H7 (cell line): ENCODE data around the gene SLC27A5. TPM values are rescaled to one million over a fixed set of nuclear protein-coding genes. Genes with fewer than 3 reads are reported as not detected.
A peak's percentile ranks its signal among the peaks of the same experiment; 100 is the strongest.
"Not testable (repeated sequence)": the region's sequence is repeated elsewhere in the genome, so short reads cannot be mapped to it uniquely, and the experiment has no call there.

Experiments
- DNase-seq: peaks from one replicate; pipeline ENCODE4 v3.0.0; 2012
- H3K27me3 ChIP-seq: 2 replicates; pipeline ENCODE4 v1.6.0; 2011; ENCODE audit warnings: mild to moderate bottlenecking, low read length; ENCODE audit not compliant: control insufficient read depth, insufficient read depth
- H3K36me3 ChIP-seq: replicated peaks from 2 replicates; pipeline ENCODE4 v1.5.1; 2011; ENCODE audit warnings: low read length; ENCODE audit not compliant: control insufficient read depth, insufficient read depth
- H3K4me3 ChIP-seq: 2 replicates; pipeline ENCODE4 v1.5.1; 2011; ENCODE audit warnings: low read depth, mild to moderate bottlenecking, control low read depth, low read length, moderate library complexity; ENCODE audit not compliant: insufficient read depth
- total RNA-seq: library from RNA; depleted of rRNA; stranded (reverse); fragments of >200 nt; shearing (Covaris generic); gene quantifications from 2 replicates; pipeline ENCODE4 v1.2.3, GENCODE V29; 2014

SLC27A5 gene
- total RNA-seq, 1 experiment from 2014 or later: 19.4 TPM

- peak; percentile 100 for DNase-seq
- peak overlapping the region; percentile 78 for H3K4me3 ChIP-seq
- no peaks in the 10 kb centered on the region for H3K36me3 ChIP-seq
- H3K27me3 ChIP-seq: no peaks in the 10 kb centered on the region; the same call in 1 of the 2 replicates
Observed at GRCh38 chr19:58499021-58499927, 12.5 kb downstream of the SLC27A5 start.

- no peaks in the 10 kb centered on the region; the same call in 1 of the 2 replicates for H3K27me3 ChIP-seq
- H3K4me3 ChIP-seq: peak overlapping the region; percentile 78
- no peak for DNase-seq
- no peaks in the 10 kb centered on the region for H3K36me3 ChIP-seq
Observed at GRCh38 chr19:58498316-58499020, 13.3 kb downstream of the SLC27A5 start.

- Histone ChIP-seq H3K36me3 (no peaks in the 10 kb centered on the region), H3K4me3 (no peak overlapping the region), H3K27me3 (no peaks in the 10 kb centered on the region; the same call in 1 of the 2 replicates)
- DNase-seq: peak; percentile 14
Observed at GRCh38 chr19:58497634-58498170, 14.1 kb downstream of the SLC27A5 start.

- no peaks in the 10 kb centered on the region for H3K36me3 ChIP-seq
- no peak for DNase-seq
- no peaks in the 10 kb centered on the region for H3K27me3 ChIP-seq
- no peak overlapping the region for H3K4me3 ChIP-seq
Observed at GRCh38 chr19:58492265-58492664, 19.5 kb downstream of the SLC27A5 start.

- Histone ChIP-seq H3K4me3 (no peak overlapping the region), H3K27me3 (no peaks in the 10 kb centered on the region), H3K36me3 (no peaks in the 10 kb centered on the region)
- no peak for DNase-seq
Observed at GRCh38 chr19:58491393-58491792, 20.4 kb downstream of the SLC27A5 start.

- H3K36me3 ChIP-seq, H3K4me3 ChIP-seq, H3K27me3 ChIP-seq: not testable (repeated sequence)
- peak; percentile 46 for DNase-seq
Observed at GRCh38 chr19:58484349-58484748, 27.4 kb downstream of the SLC27A5 start.

- Histone ChIP-seq H3K27me3 (no peaks in the 10 kb centered on the region), H3K4me3 (no peak overlapping the region), H3K36me3 (no peaks in the 10 kb centered on the region)
- DNase-seq: no peak
Observed at GRCh38 chr19:58483776-58484175, 28.0 kb downstream of the SLC27A5 start.

GRCh38 chr19:58482372-58482771 lies 29.4 kb downstream of the SLC27A5 start:
- H3K4me3 ChIP-seq: no peak overlapping the region
- DNase-seq: no peak

GRCh38 chr19:58480831-58481230 lies 31.0 kb downstream of the SLC27A5 start:
- Histone ChIP-seq H3K36me3 (no peaks in the 10 kb centered on the region), H3K27me3 (no peaks in the 10 kb centered on the region), H3K4me3 (no peak overlapping the region)
- no peak for DNase-seq

More at GRCh38 chr19:58482372-58482771, 29.4 kb downstream of the SLC27A5 start:
- H3K36me3 ChIP-seq: no peaks in the 10 kb centered on the region
- H3K27me3 ChIP-seq: no peaks in the 10 kb centered on the region

GRCh38 chr19:58480481-58480830 lies 31.3 kb downstream of the SLC27A5 start:
- Histone ChIP-seq H3K4me3 (no peak overlapping the region), H3K27me3 (no peaks in the 10 kb centered on the region), H3K36me3 (no peaks in the 10 kb centered on the region)
- DNase-seq: no peak

- no peaks in the 10 kb centered on the region for H3K36me3 ChIP-seq
- H3K27me3 ChIP-seq: no peaks in the 10 kb centered on the region
- peak; percentile 42 for DNase-seq
- no peak overlapping the region for H3K4me3 ChIP-seq
Observed at GRCh38 chr19:58479736-58480480, 31.9 kb downstream of the SLC27A5 start.

GRCh38 chr19:58479303-58479702 lies 32.5 kb downstream of the SLC27A5 start:
- H3K36me3 ChIP-seq: no peaks in the 10 kb centered on the region
- no peaks in the 10 kb centered on the region for H3K27me3 ChIP-seq
- H3K4me3 ChIP-seq: no peak overlapping the region
- DNase-seq: no peak

- Histone ChIP-seq H3K27me3 (no peaks in the 10 kb centered on the region), H3K4me3 (no peak overlapping the region), H3K36me3 (no peaks in the 10 kb centered on the region; the same call in 1 of the 2 replicates)
- DNase-seq: no peak
Observed at GRCh38 chr19:58477871-58478270, 33.9 kb downstream of the SLC27A5 start.

- Histone ChIP-seq H3K4me3 (no peak overlapping the region), H3K27me3 (no peaks in the 10 kb centered on the region), H3K36me3 (no peaks in the 10 kb centered on the region; the same call in none of the 2 replicates)
- no peak for DNase-seq
Observed at GRCh38 chr19:58477130-58477529, 34.7 kb downstream of the SLC27A5 start.
